Astrocyte (in vitro differentiated cells and primary cell): ENCODE measurements around the gene CPNE5. TPM values are rescaled to one million over a fixed set of nuclear protein-coding genes. Genes with fewer than 3 reads are reported as not detected.

ENCODE experiments used
- DNase-seq: peaks from one replicate; pipeline ENCODE4 v3.0.0-alpha.2; 2010; ENCODE audit warnings: low read depth
- FAIRE-seq: peaks from 2 replicates; lab custom pipeline; 2011; peaks lifted over from hg19 to GRCh38; lab: Jason Lieb, UNC
- H2AFZ ChIP-seq: 2 replicates; pipeline ENCODE4 v1.6.0; 2012; ENCODE audit warnings: low read depth, low read length, inconsistent platforms
- H3K27ac ChIP-seq: 2 replicates; pipeline ENCODE4 v1.5.1; 2011; ENCODE audit warnings: low read depth, low read length, inconsistent platforms
- H3K27me3 ChIP-seq: 2 replicates; pipeline ENCODE4 v1.6.0; 2011; ENCODE audit warnings: low read length, inconsistent platforms; ENCODE audit not compliant: insufficient read depth
- H3K36me3 ChIP-seq: 2 replicates; pipeline ENCODE4 v1.5.1; 2011; ENCODE audit warnings: low read length, inconsistent platforms; ENCODE audit not compliant: insufficient read depth
- H3K4me1 ChIP-seq: 2 replicates; pipeline ENCODE4 v1.5.1; 2011; ENCODE audit warnings: low read length, inconsistent platforms; ENCODE audit not compliant: insufficient read depth
- H3K4me2 ChIP-seq: 2 replicates; pipeline ENCODE4 v1.6.0; 2012; ENCODE audit warnings: low read length, inconsistent platforms
- H3K4me3 ChIP-seq: 2 replicates; pipeline ENCODE4 v1.5.1; 2011; ENCODE audit warnings: low read depth, mild to moderate bottlenecking, low read length, inconsistent platforms; ENCODE audit not compliant: insufficient read depth
- H3K79me2 ChIP-seq: 2 replicates; pipeline ENCODE4 v1.6.0; 2012; ENCODE audit warnings: mild to moderate bottlenecking, low read length, inconsistent platforms; ENCODE audit not compliant: insufficient read depth
- H3K9ac ChIP-seq: 2 replicates; pipeline ENCODE4 v1.6.0; 2012; ENCODE audit warnings: mild to moderate bottlenecking, low read length, inconsistent platforms
- H3K9me3 ChIP-seq: 2 replicates; pipeline ENCODE4 v1.5.1; 2012; ENCODE audit warnings: low read depth, mild to moderate bottlenecking, low read length, inconsistent platforms; ENCODE audit not compliant: insufficient read depth
- H4K20me1 ChIP-seq: 2 replicates; pipeline ENCODE4 v1.6.0; 2012; ENCODE audit warnings: low read length, inconsistent platforms; ENCODE audit not compliant: insufficient read depth
- H3K27ac Mint-ChIP-seq: one replicate; pipeline ENCODE4 v1.8.0; 2021; ENCODE audit warnings: mild to moderate bottlenecking, mixed read lengths; ENCODE audit not compliant: unreplicated experiment
- H3K27me3 Mint-ChIP-seq: one replicate; pipeline ENCODE4 v1.8.0; 2021; ENCODE audit warnings: low read depth, mixed read lengths; ENCODE audit not compliant: unreplicated experiment
- H3K36me3 Mint-ChIP-seq: one replicate; pipeline ENCODE4 v1.8.0; 2021; ENCODE audit warnings: low read depth, mixed read lengths; ENCODE audit not compliant: unreplicated experiment
- H3K4me1 Mint-ChIP-seq: one replicate; pipeline ENCODE4 v1.8.0; 2021; ENCODE audit warnings: low read depth, mixed read lengths; ENCODE audit not compliant: unreplicated experiment
- H3K4me3 Mint-ChIP-seq: one replicate; pipeline ENCODE4 v1.8.0; 2021; ENCODE audit warnings: mild to moderate bottlenecking, moderate library complexity, mixed read lengths; ENCODE audit not compliant: unreplicated experiment
- H3K9me3 Mint-ChIP-seq: one replicate; pipeline ENCODE4 v1.8.0; 2021; ENCODE audit warnings: mild to moderate bottlenecking, mixed read lengths; ENCODE audit not compliant: unreplicated experiment
- CTCF ChIP-seq: IDR thresholded peaks from 2 replicates; pipeline ENCODE4 v1.5.1; 2011; ENCODE audit warnings: low read depth, mild to moderate bottlenecking, inconsistent platforms, low read length, moderate library complexity; ENCODE audit not compliant: insufficient read depth
- EZH2 ChIP-seq: IDR thresholded peaks from 2 replicates; pipeline ENCODE4 v1.6.1; 2012; ENCODE audit warnings: mild to moderate bottlenecking, low read length, inconsistent platforms; ENCODE audit not compliant: insufficient read depth
- total RNA-seq: library from RNA; stranded (reverse); gene quantifications from 2 replicates; pipeline ENCODE4 v1.2.1, GENCODE V29; 2021

The CPNE5 gene
- total RNA-seq, 1 donor from 2014 or later, result 0.11 TPM

- Histone ChIP-seq H3K4me1 (peaks cover 14% of the 10 kb centered on the region), H3K79me2 (no peaks in the 10 kb centered on the region), H3K9ac (no peak overlapping the region), H3K27me3 (peaks cover 35% of the 10 kb centered on the region), H3K4me3 (no peak overlapping the region), H3K4me2 (no peak overlapping the region), H4K20me1 (no peaks in the 10 kb centered on the region), H2AFZ (no peak overlapping the region), H3K9me3 (peaks cover 3% of the 10 kb centered on the region), H3K27ac (no peak overlapping the region), H3K36me3 (no peaks in the 10 kb centered on the region)
- Mint-ChIP-seq H3K9me3 (peaks cover 3% of the 10 kb centered on the region), H3K4me3 (no peak overlapping the region), H3K4me1 (no peaks in the 10 kb centered on the region), H3K36me3 (peaks cover 1% of the 10 kb centered on the region), H3K27ac (no peak overlapping the region), H3K27me3 (peaks cover 51% of the 10 kb centered on the region)
- FAIRE-seq, result no peak
- DNase-seq, result no peak
- TF ChIP-seq EZH2 (no peak), CTCF (no peak)
Measured at GRCh38 chr6:36837686-36838085, 1.6 kb downstream of the CPNE5 start.

- TF ChIP-seq EZH2 (no peak), CTCF (no peak)
- Histone ChIP-seq H3K4me2 (no peak overlapping the region), H3K4me1 (peaks cover 14% of the 10 kb centered on the region), H3K27ac (no peak overlapping the region), H3K9ac (no peak overlapping the region), H3K27me3 (peaks cover 35% of the 10 kb centered on the region), H3K79me2 (no peaks in the 10 kb centered on the region), H3K4me3 (no peak overlapping the region), H3K36me3 (no peaks in the 10 kb centered on the region), H3K9me3 (peaks cover 3% of the 10 kb centered on the region), H4K20me1 (no peaks in the 10 kb centered on the region), H2AFZ (no peak overlapping the region)
- H3K9me3 Mint-ChIP-seq, result peaks cover 3% of the 10 kb centered on the region
- peaks cover 1% of the 10 kb centered on the region for H3K36me3 Mint-ChIP-seq
- DNase-seq, result no peak
- H3K27ac Mint-ChIP-seq, result no peak overlapping the region
- no peak overlapping the region for H3K4me3 Mint-ChIP-seq
- no peak for FAIRE-seq
- no peaks in the 10 kb centered on the region for H3K4me1 Mint-ChIP-seq
- H3K27me3 Mint-ChIP-seq, result peaks cover 49% of the 10 kb centered on the region
Measured at GRCh38 chr6:36837022-36837339, 2.3 kb downstream of the CPNE5 start.

- FAIRE-seq (no peak), DNase-seq (no peak)
- H3K36me3 Mint-ChIP-seq, result peaks cover 1% of the 10 kb centered on the region
- Histone ChIP-seq H3K9ac (no peak overlapping the region), H2AFZ (no peak overlapping the region), H3K9me3 (peaks cover 3% of the 10 kb centered on the region), H3K4me1 (peaks cover 14% of the 10 kb centered on the region), H3K79me2 (no peaks in the 10 kb centered on the region), H3K27ac (no peak overlapping the region), H3K27me3 (peaks cover 35% of the 10 kb centered on the region), H3K4me3 (no peak overlapping the region), H3K36me3 (no peaks in the 10 kb centered on the region), H4K20me1 (no peaks in the 10 kb centered on the region), H3K4me2 (no peak overlapping the region)
- no peak for TF ChIP-seq CTCF
- no peak for TF ChIP-seq EZH2
- no peak overlapping the region for H3K27ac Mint-ChIP-seq
- H3K4me1 Mint-ChIP-seq, result no peaks in the 10 kb centered on the region
- peaks cover 3% of the 10 kb centered on the region for H3K9me3 Mint-ChIP-seq
- no peak overlapping the region for H3K4me3 Mint-ChIP-seq
- H3K27me3 Mint-ChIP-seq, result peaks cover 48% of the 10 kb centered on the region
Measured at GRCh38 chr6:36836111-36837021, 2.9 kb downstream of the CPNE5 start.
